GM12878 (cell line): ENCODE data around the gene SLC25A26. TPM values are rescaled to one million over a fixed set of nuclear protein-coding genes. Genes with fewer than 3 reads are reported as not detected.

Experiments
- ATAC-seq: fragments of 200-7000 bp; cut with Tn5 transposase; 3 replicates; pipeline ENCODE4 v1.9.1; 2020; ENCODE audit warnings: mild to moderate bottlenecking, moderate library complexity
- BruUV-seq: library from RNA; stranded (reverse); fragments of 400-500 nt; replicated peaks from 2 replicates; lab custom pipeline; 2021; lab: Mats Ljungman, UMichigan
- CTCF ChIA-PET: fragments of 300-600 bp; sonication (Branson Sonifier 250); formaldehyde crosslinking; extraction: SDS; loops from one replicate; lab custom pipeline; 2021; ENCODE audit warnings: inconsistent platforms; lab: Yijun Ruan, JAX
- POLR2A ChIA-PET: fragments of 350-600 bp; formaldehyde crosslinking; extraction: SDS; loops from one replicate; lab custom pipeline; 2021; ENCODE audit warnings: inconsistent platforms; lab: Charles Lee
- RAD21 ChIA-PET: fragments of 300-600 bp; sonication (Branson Sonifier 250); formaldehyde crosslinking; loops from one replicate; lab custom pipeline; 2023; ENCODE audit warnings: antibody characterized with exemption; ENCODE audit not compliant: unreplicated experiment; lab: Charles Lee
- SMC1A ChIA-PET: fragments of 300-600 bp; sonication (Branson Sonifier 250); formaldehyde crosslinking; loops from one replicate; lab custom pipeline; 2023; ENCODE audit not compliant: unreplicated experiment, uncharacterized antibody; lab: Charles Lee
- DNase-seq: peaks from one replicate; pipeline ENCODE4 v3.0.0-alpha.2; 2011; ENCODE audit warnings: low read depth, low spot score
- FAIRE-seq: peaks from 3 replicates; lab custom pipeline; 2011; peaks lifted over from hg19 to GRCh38; lab: Jason Lieb, UNC
- H2AFZ ChIP-seq: 2 replicates; pipeline ENCODE4 v1.6.0; 2011; ENCODE audit warnings: low read depth, low read length, control low read depth; ENCODE audit not compliant: control insufficient read depth
- H3K27ac ChIP-seq: 2 replicates; pipeline ENCODE4 v1.5.1; 2011; ENCODE audit warnings: control low read depth; ENCODE audit not compliant: control insufficient read depth, insufficient read depth
- H3K27me3 ChIP-seq, 2 experiments: replicated peaks in 1 of 2; 2 replicates each; pipeline versions ENCODE4 v1.6.0 to v1.6.1; 2011; ENCODE audit warnings: low read length in 1 of 2; ENCODE audit not compliant: control insufficient read depth in 2 of 2, insufficient read depth in 2 of 2
- H3K36me3 ChIP-seq, 2 experiments: 2 replicates each; pipeline ENCODE4 v1.5.1; 2011; ENCODE audit warnings: low read length in 1 of 2; ENCODE audit not compliant: control insufficient read depth in 2 of 2, insufficient read depth in 2 of 2
- H3K4me1 ChIP-seq: 2 replicates; pipeline ENCODE4 v1.6.1; 2011; ENCODE audit warnings: mild to moderate bottlenecking, low read length, moderate library complexity, mixed read lengths; ENCODE audit not compliant: control insufficient read depth, insufficient read depth
- H3K4me2 ChIP-seq: 2 replicates; pipeline ENCODE4 v1.6.0; 2011; ENCODE audit warnings: control low read depth; ENCODE audit not compliant: control insufficient read depth, insufficient read depth
- H3K4me3 ChIP-seq: fragments of 200-600 bp; sonication (generic); 2 replicates; pipeline ENCODE4 v1.5.1; 2016
- H3K79me2 ChIP-seq: 2 replicates; pipeline ENCODE4 v1.6.0; 2011; ENCODE audit warnings: low read length; ENCODE audit not compliant: control insufficient read depth, insufficient read depth
- H3K9ac ChIP-seq: 2 replicates; pipeline ENCODE4 v1.8.0; 2011; ENCODE audit warnings: low read length, control low read depth, mixed read lengths; ENCODE audit not compliant: control insufficient read depth, insufficient read depth
- H3K9me3 ChIP-seq: replicated peaks from 3 replicates; pipeline ENCODE4 v1.5.1; 2011; ENCODE audit warnings: mild to moderate bottlenecking, low read length; ENCODE audit not compliant: control insufficient read depth, insufficient read depth
- H4K20me1 ChIP-seq: 2 replicates; pipeline ENCODE4 v1.6.0; 2011; ENCODE audit not compliant: control insufficient read depth, insufficient read depth
- BCLAF1 ChIP-seq: fragments of 450-650 bp; IDR thresholded peaks from 2 replicates; pipeline ENCODE4 v1.6.1; 2017; ENCODE audit warnings: antibody characterized with exemption, mild to moderate bottlenecking, moderate library complexity
- CBX3 ChIP-seq: fragments of 200-600 bp; sonication (generic); IDR thresholded peaks from 2 replicates; pipeline ENCODE4 v1.6.1; 2016; ENCODE audit warnings: low read depth, borderline replicate concordance
- CEBPZ ChIP-seq: fragments of 150-350 bp; IDR thresholded peaks from 2 replicates; pipeline ENCODE4 v1.6.1; 2016; ENCODE audit warnings: low read depth, low read length
- CHD4 ChIP-seq: fragments of 200-600 bp; sonication (generic); IDR thresholded peaks from 2 replicates; pipeline ENCODE4 v1.6.1; 2016; ENCODE audit warnings: mild to moderate bottlenecking
- EED ChIP-seq: sonication (generic); IDR thresholded peaks from 2 replicates; pipeline ENCODE4 v1.6.1; 2016; ENCODE audit warnings: antibody characterized with exemption, low read depth
- IKZF2 ChIP-seq, 2 experiments: fragments of 450-650 bp; IDR thresholded peaks; 2 replicates each; pipeline ENCODE4 v1.6.1; 2017; ENCODE audit warnings: mild to moderate bottlenecking in 2 of 2, moderate library complexity in 2 of 2
- NKRF ChIP-seq: fragments of 450-650 bp; conservative IDR thresholded peaks from 2 replicates; pipeline ENCODE4 v1.6.1; 2017; ENCODE audit warnings: mild to moderate bottlenecking, moderate library complexity
- RB1 ChIP-seq: fragments of 450-650 bp; formaldehyde crosslinking; IDR thresholded peaks from 2 replicates; pipeline ENCODE4 v1.6.1; 2017; ENCODE audit warnings: mild to moderate bottlenecking, borderline replicate concordance
- WGBS: methylation state at CpG from one replicate; pipeline ENCODE4 v1.1.6; 2016; ENCODE audit warnings: low lambda C conversion rate; ENCODE audit not compliant: insufficient replicate concordance, insufficient coverage; ENCODE audit errors: missing lambda C conversion rate; 5-methylcytosine and 5-hydroxymethylcytosine counted together
- in situ Hi-C: fragments of 300-500 bp; cut with MboI; formaldehyde crosslinking; loops from 9 replicates; pipeline ENCODE4 v1.14.3; 2018; ENCODE audit warnings: mixed read lengths
- intact Hi-C: fragments of 100-400 bp; cut with micrococcal nuclease; formaldehyde crosslinking; loops from one replicate; pipeline ENCODE4 v1.14.2; 2022; ENCODE audit not compliant: unreplicated experiment
- polyA plus RNA-seq, 11 experiments: library from polyadenylated mRNA; depleted of rRNA in 4 of 11; unstranded in 6 of 11; stranded (reverse) in 5 of 11; fragments of >200 nt; fragmentation: Nextera tagmentation in 4 of 11; fragmentation: Illumina TruSeq in 1 of 11; extraction: Ambion mirVana in 4 of 11; extraction: Trizol in 1 of 11; gene quantifications; 1 replicate in 1 of 11; 2 replicates in 10 of 11; pipeline versions ENCODE4 v1.2.1 to v1.2.3, GENCODE V29; 2011 to 2016; ENCODE audit warnings: inconsistent platforms in 2 of 11, missing spikeins in 2 of 11, low read depth in 1 of 11
- total RNA-seq, 4 experiments: library from RNA; depleted of rRNA in 3 of 4; stranded (reverse); fragments of >200 nt in 3 of 4; fragmentation: Illumina TruSeq in 1 of 4; extraction: Trizol in 1 of 4; gene quantifications; 2 replicates each; pipeline versions ENCODE4 v1.2.1 to v1.2.3, GENCODE V29; 2013 to 2021

Gene SLC25A26
- total and polyA plus RNA-seq, 10 of the 15 experiments (the other 5 are each of a cell fraction or from before 2014, with no cell fraction given), result 14.6 to 49.7 (median 24.9) TPM

- Histone ChIP-seq H3K4me1 (no peaks in the 10 kb centered on the region), H2AFZ (no peak overlapping the region), H3K36me3 (no peaks in the 10 kb centered on the region; a peak in 2 of 4 replicates), H3K27me3 (no peaks in the 10 kb centered on the region), H4K20me1 (no peaks in the 10 kb centered on the region; the same call in 1 of the 2 replicates), H3K27ac (no peak overlapping the region), H3K4me2 (no peak overlapping the region), H3K4me3 (no peak overlapping the region), H3K9me3 (peaks cover 7% of the 10 kb centered on the region; the same call in 2 of the 3 replicates), H3K79me2 (no peaks in the 10 kb centered on the region), H3K9ac (no peak overlapping the region)
- SMC1A ChIA-PET, result no interaction called here
- no peak for FAIRE-seq
- no peak for DNase-seq
- intact Hi-C loops (no loop called here), in situ Hi-C loops (no loop called here)
- BruUV-seq, result no TSS peak
- TF ChIP-seq IKZF2 (IDR thresholded peaks at IDR 0.05), result no peak
- CTCF ChIA-PET, result interaction anchor here (0.9 kb wide), 1 partner anchor 41 kb away, joined by 3 read pairs; no protein-coding TSS in a partner anchor
- RAD21 ChIA-PET, result no interaction called here
- POLR2A ChIA-PET, result no interaction called here
- ATAC-seq, result no peak
- WGBS, result 70% methylated on average over 12 of the region's 12 CpGs
These were observed 197.7 kb downstream of the SLC25A26 start for GRCh38 chr3:66418475-66418931.

- no peak overlapping the region for H3K9ac ChIP-seq
- TF ChIP-seq CEBPZ (no peak), BCLAF1 (no peak), CHD4 (no peak), EED (no peak), RB1 (no peak), NKRF (no peak), CBX3 (no peak)
These were observed 198.2 kb downstream of the SLC25A26 start for GRCh38 chr3:66419036-66419435.

More at GRCh38 chr3:66419036-66419435, 198.2 kb downstream of the SLC25A26 start:
- no peak overlapping the region for H3K27ac ChIP-seq
- 72% methylated on average over 14 of the region's 14 CpGs for WGBS
- ChIA-PET SMC1A (no interaction called here), CTCF (no interaction called here), POLR2A (no interaction called here), RAD21 (no interaction called here)
- intact Hi-C loops, result no loop called here
- BruUV-seq, result no TSS peak
- no peaks in the 10 kb centered on the region for H3K4me1 ChIP-seq
- no peak for DNase-seq
- no peak for FAIRE-seq
- no peaks in the 10 kb centered on the region for H3K27me3 ChIP-seq
- no peaks in the 10 kb centered on the region; a peak in 2 of 4 replicates for H3K36me3 ChIP-seq
- no peaks in the 10 kb centered on the region; the same call in 1 of the 2 replicates for H4K20me1 ChIP-seq
- H3K4me3 ChIP-seq, result no peak overlapping the region
- peaks cover 7% of the 10 kb centered on the region; the same call in 2 of the 3 replicates for H3K9me3 ChIP-seq
- H2AFZ ChIP-seq, result no peak overlapping the region
- H3K79me2 ChIP-seq, result no peaks in the 10 kb centered on the region
- no peak for ATAC-seq
- in situ Hi-C loops, result no loop called here
- no peak overlapping the region for H3K4me2 ChIP-seq
